ENCODE measurements around the gene NUB1.

NUB1 gene

DNA sequence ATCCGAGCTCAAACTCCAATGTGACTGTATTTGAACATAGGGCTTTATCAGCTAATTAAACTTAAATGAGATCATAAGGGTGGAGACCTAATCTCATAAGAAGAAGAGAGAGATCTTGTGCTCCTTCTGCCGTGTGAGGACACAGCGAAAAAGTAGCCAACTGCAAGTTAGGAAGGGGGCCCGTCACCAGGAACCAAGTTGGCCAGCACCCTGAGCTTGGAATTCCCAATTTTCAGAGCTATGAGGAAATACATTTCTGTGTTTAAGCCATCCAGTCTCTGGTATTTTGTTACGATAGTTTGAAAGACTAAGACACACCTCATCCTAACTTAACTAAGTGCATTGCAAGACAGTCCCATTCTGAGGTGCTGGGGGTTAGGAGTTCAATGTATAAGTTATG lies 82.3 kb downstream of the NUB1 start:
- H3K79me2 ChIP-seq (ENCODE audit: control insufficient read depth, low read length) = no peaks in the 10 kb centered on the region
- H3K4me3 ChIP-seq (ENCODE audit: low read length) = no peak overlapping the region
- peaks cover 1% of the 10 kb centered on the region; the same call in 1 of the 2 replicates for H3K4me1 ChIP-seq (ENCODE audit: control insufficient read depth, low read length)
- H3K36me3 ChIP-seq (ENCODE audit: control insufficient read depth, low read length) = no peaks in the 10 kb centered on the region
- H3K27me3 ChIP-seq (ENCODE audit: control insufficient read depth, low read length) = peaks cover 4% of the 10 kb centered on the region; the same call in 1 of the 2 replicates
- H3F3A ChIP-seq (ENCODE audit: control insufficient read depth, insufficient read depth) = no peaks in the 10 kb centered on the region
- H3K9me2 ChIP-seq (replicated peaks; ENCODE audit: control insufficient read depth, low read length) = no peaks in the 10 kb centered on the region
- H3K4me2 ChIP-seq (ENCODE audit: low read length) = no peak overlapping the region
- no peak overlapping the region for H3K27ac ChIP-seq (ENCODE audit: low read depth, low read length)
- no peak for TF ChIP-seq EZH2phosphoT487 (IDR thresholded peaks at IDR 0.05; ENCODE audit: borderline replicate concordance, low read length)
- TF ChIP-seq, protein P1, sequence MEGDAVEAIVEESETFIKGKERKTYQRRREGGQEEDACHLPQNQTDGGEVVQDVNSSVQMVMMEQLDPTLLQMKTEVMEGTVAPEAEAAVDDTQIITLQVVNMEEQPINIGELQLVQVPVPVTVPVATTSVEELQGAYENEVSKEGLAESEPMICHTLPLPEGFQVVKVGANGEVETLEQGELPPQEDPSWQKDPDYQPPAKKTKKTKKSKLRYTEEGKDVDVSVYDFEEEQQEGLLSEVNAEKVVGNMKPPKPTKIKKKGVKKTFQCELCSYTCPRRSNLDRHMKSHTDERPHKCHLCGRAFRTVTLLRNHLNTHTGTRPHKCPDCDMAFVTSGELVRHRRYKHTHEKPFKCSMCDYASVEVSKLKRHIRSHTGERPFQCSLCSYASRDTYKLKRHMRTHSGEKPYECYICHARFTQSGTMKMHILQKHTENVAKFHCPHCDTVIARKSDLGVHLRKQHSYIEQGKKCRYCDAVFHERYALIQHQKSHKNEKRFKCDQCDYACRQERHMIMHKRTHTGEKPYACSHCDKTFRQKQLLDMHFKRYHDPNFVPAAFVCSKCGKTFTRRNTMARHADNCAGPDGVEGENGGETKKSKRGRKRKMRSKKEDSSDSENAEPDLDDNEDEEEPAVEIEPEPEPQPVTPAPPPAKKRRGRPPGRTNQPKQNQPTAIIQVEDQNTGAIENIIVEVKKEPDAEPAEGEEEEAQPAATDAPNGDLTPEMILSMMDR (IDR thresholded peaks at IDR 0.05; ENCODE audit: low read depth, low read length, poor library complexity, severe bottlenecking) = no peak
- peaks cover 17% of the 10 kb centered on the region for H3K9me3 ChIP-seq (ENCODE audit: control insufficient read depth, insufficient read depth, low read length)
- H4K20me1 ChIP-seq (ENCODE audit: control insufficient read depth, insufficient read depth, low read depth, low read length) = no peaks in the 10 kb centered on the region

DNA sequence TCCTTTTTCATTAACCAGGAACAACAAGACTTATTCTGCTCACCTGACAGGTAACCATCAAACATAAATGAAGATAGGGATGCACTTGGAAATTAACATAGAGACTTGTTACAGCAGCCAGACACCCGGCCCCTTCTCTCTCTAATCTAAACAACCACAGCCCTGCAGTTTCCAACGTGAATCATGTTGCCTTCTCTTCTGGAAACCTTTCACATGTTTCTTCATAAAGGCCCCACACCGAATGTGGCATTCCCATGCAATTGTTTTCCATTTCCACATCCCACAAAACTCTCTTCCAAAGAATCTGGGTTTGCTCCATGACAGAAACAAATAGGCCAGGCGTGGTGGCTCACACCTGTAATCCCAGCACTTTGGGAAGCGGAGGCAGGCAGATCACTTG lies 83.2 kb downstream of the NUB1 start:
- H3K36me3 ChIP-seq (ENCODE audit: control insufficient read depth, low read length) = no peaks in the 10 kb centered on the region
- no peak overlapping the region for H3K4me3 ChIP-seq (ENCODE audit: low read length)
- peaks cover 10% of the 10 kb centered on the region for H3K4me1 ChIP-seq (ENCODE audit: control insufficient read depth, low read length)
- no peaks in the 10 kb centered on the region for H3F3A ChIP-seq (ENCODE audit: control insufficient read depth, insufficient read depth)
- H4K20me1 ChIP-seq (ENCODE audit: control insufficient read depth, insufficient read depth, low read depth, low read length) = no peaks in the 10 kb centered on the region
- H3K27ac ChIP-seq (ENCODE audit: low read depth, low read length) = no peak overlapping the region
- H3K9me3 ChIP-seq (ENCODE audit: control insufficient read depth, insufficient read depth, low read length) = peaks cover 13% of the 10 kb centered on the region
- H3K27me3 ChIP-seq (ENCODE audit: control insufficient read depth, low read length) = peaks cover 4% of the 10 kb centered on the region; the same call in 1 of the 2 replicates
- no peak overlapping the region for H3K4me2 ChIP-seq (ENCODE audit: low read length)
- TF ChIP-seq, protein P1 (IDR thresholded peaks at IDR 0.05; ENCODE audit: low read depth, low read length, poor library complexity, severe bottlenecking) = no peak
- TF ChIP-seq EZH2phosphoT487 (IDR thresholded peaks at IDR 0.05; ENCODE audit: borderline replicate concordance, low read length) = no peak
- H3K79me2 ChIP-seq (ENCODE audit: control insufficient read depth, low read length) = no peaks in the 10 kb centered on the region
- no peaks in the 10 kb centered on the region for H3K9me2 ChIP-seq (replicated peaks; ENCODE audit: control insufficient read depth, low read length)

DNA sequence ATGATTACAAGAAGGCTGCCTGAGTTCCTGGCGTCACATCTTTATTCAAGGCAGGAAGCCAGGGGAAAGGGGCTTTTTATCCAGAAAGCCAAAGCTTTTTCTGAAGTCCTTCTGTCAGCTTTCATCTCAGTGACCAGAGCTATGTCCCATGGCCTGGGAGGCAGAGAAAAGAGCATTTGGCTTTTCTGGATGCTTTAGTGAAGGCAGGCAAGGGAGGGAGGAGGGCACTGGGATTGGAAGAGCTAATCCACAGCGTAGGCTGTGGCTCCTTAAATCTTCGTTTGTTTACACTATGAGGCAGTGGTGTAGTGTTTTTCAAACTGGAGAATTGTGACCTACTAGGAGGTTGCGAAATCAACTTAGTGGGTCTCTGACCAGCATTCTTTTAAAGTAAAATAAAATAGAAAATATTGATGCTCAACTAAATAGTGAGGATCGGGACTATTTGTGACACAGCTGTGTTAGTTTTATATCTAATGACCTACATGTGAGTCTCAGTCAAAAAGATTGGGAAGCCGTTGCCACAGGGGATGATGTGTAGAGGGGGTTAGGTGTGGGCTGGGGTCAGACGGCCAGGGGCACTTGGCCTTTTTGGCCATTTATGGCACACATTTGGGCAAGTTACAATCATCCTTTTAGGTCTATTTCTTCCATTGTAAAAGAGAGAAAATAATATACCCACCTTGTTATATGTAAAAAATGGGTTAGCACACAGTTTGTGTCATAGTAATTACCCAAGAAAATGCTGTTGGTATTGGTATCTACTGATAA lies 84.2 kb downstream of the NUB1 start:
- H3K79me2 ChIP-seq (ENCODE audit: control insufficient read depth, low read length) = no peaks in the 10 kb centered on the region
- no peak overlapping the region for H3K4me2 ChIP-seq (ENCODE audit: low read length)
- H3K4me1 ChIP-seq (ENCODE audit: control insufficient read depth, low read length) = peaks cover 16% of the 10 kb centered on the region
- H3K4me3 ChIP-seq (ENCODE audit: low read length) = no peak overlapping the region
- H3F3A ChIP-seq (ENCODE audit: control insufficient read depth, insufficient read depth) = no peaks in the 10 kb centered on the region
- H3K9me3 ChIP-seq (ENCODE audit: control insufficient read depth, insufficient read depth, low read length) = peaks cover 7% of the 10 kb centered on the region; the same call in 1 of the 2 replicates
- no peaks in the 10 kb centered on the region for H4K20me1 ChIP-seq (ENCODE audit: control insufficient read depth, insufficient read depth, low read depth, low read length)
- H3K27me3 ChIP-seq (ENCODE audit: control insufficient read depth, low read length) = peaks cover 4% of the 10 kb centered on the region; the same call in 1 of the 2 replicates
- no peaks in the 10 kb centered on the region for H3K36me3 ChIP-seq (ENCODE audit: control insufficient read depth, low read length)
- TF ChIP-seq EZH2phosphoT487 (IDR thresholded peaks at IDR 0.05; ENCODE audit: borderline replicate concordance, low read length) = no peak
- TF ChIP-seq, protein P1 (IDR thresholded peaks at IDR 0.05; ENCODE audit: low read depth, low read length, poor library complexity, severe bottlenecking) = no peak
- no peaks in the 10 kb centered on the region for H3K9me2 ChIP-seq (replicated peaks; ENCODE audit: control insufficient read depth, low read length)
- no peak overlapping the region for H3K27ac ChIP-seq (ENCODE audit: low read depth, low read length)
